ENCODE data around the gene DYRK2.

Gene DYRK2

GRCh38 chr12:67697443-67697842, 48.9 kb downstream of the DYRK2 start:
- H3K27me3 ChIP-seq (ENCODE audit: control insufficient read depth, insufficient read depth, low read length, poor library complexity, severe bottlenecking), result no peaks in the 10 kb centered on the region
- no peaks in the 10 kb centered on the region for H3K4me1 ChIP-seq (ENCODE audit: control insufficient read depth, insufficient read depth, low read length)
- H3K36me3 ChIP-seq (ENCODE audit: control insufficient read depth, insufficient read depth, low read length), result no peaks in the 10 kb centered on the region
- WGBS, 2 experiments, result 88 to 100% methylated on average over 2 of the region's 2 CpGs
- no peak overlapping the region for H3K4me3 ChIP-seq (ENCODE audit: insufficient read depth, low read depth, low read length)
- no peaks in the 10 kb centered on the region for H3K9me3 ChIP-seq (ENCODE audit: control insufficient read depth, low read length)
- H3K27ac ChIP-seq (ENCODE audit: insufficient read depth, low read depth, low read length, poor library complexity, severe bottlenecking), result no peak overlapping the region

DNA sequence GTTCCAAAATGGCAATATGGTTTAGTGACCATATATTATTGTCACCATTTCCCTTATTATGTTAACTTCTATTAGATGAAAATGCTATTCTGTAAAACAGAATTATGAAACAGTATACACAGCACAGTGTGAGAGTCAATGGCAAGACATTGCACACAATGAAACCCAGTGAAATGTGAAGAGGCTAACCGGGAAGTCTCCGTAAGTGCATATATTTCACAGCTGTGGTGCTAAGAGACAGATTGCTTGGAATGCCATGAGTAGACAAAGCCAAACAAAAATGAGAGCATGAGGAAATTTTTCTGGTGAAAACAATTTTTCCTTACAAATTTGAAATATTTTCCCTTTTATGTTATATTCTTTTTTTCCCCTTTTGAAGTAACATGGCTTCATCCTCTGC, 49.4 kb downstream of the DYRK2 start:
- Histone ChIP-seq H3K4me3 (ENCODE audit: insufficient read depth, low read depth, low read length) (no peak overlapping the region), H3K27me3 (ENCODE audit: control insufficient read depth, insufficient read depth, low read length, poor library complexity, severe bottlenecking) (no peaks in the 10 kb centered on the region), H3K4me1 (ENCODE audit: control insufficient read depth, insufficient read depth, low read length) (no peaks in the 10 kb centered on the region), H3K9me3 (ENCODE audit: control insufficient read depth, low read length) (no peaks in the 10 kb centered on the region), H3K27ac (ENCODE audit: insufficient read depth, low read depth, low read length, poor library complexity, severe bottlenecking) (no peak overlapping the region), H3K36me3 (ENCODE audit: control insufficient read depth, insufficient read depth, low read length) (no peaks in the 10 kb centered on the region)
- 69% methylated on average over 2 of the region's 2 CpGs for WGBS, 2 experiments

- Histone ChIP-seq H3K27ac (ENCODE audit: insufficient read depth, low read depth, low read length, poor library complexity, severe bottlenecking) (no peak overlapping the region), H3K9me3 (ENCODE audit: control insufficient read depth, low read length) (no peaks in the 10 kb centered on the region), H3K4me3 (ENCODE audit: insufficient read depth, low read depth, low read length) (no peak overlapping the region), H3K27me3 (ENCODE audit: control insufficient read depth, insufficient read depth, low read length, poor library complexity, severe bottlenecking) (no peaks in the 10 kb centered on the region), H3K36me3 (ENCODE audit: control insufficient read depth, insufficient read depth, low read length) (no peaks in the 10 kb centered on the region), H3K4me1 (ENCODE audit: control insufficient read depth, insufficient read depth, low read length) (no peaks in the 10 kb centered on the region)
- WGBS, 2 experiments, result 84 to 93% methylated on average over 6 of the region's 6 CpGs
These were observed 50.4 kb downstream of the DYRK2 start for GRCh38 chr12:67698672-67699581.

GRCh38 chr12:67701121-67701520, 52.6 kb downstream of the DYRK2 start:
- no peaks in the 10 kb centered on the region for H3K27me3 ChIP-seq (ENCODE audit: control insufficient read depth, insufficient read depth, low read length, poor library complexity, severe bottlenecking)
- WGBS, 2 experiments, result 74 to 81% methylated on average over 1 to 2 of the region's 2 CpGs
- peaks cover 4% of the 10 kb centered on the region for H3K4me1 ChIP-seq (ENCODE audit: control insufficient read depth, insufficient read depth, low read length)
- H3K9me3 ChIP-seq (ENCODE audit: control insufficient read depth, low read length), result no peaks in the 10 kb centered on the region
- no peaks in the 10 kb centered on the region for H3K36me3 ChIP-seq (ENCODE audit: control insufficient read depth, insufficient read depth, low read length)
- H3K4me3 ChIP-seq (ENCODE audit: insufficient read depth, low read depth, low read length), result no peak overlapping the region
- no peak overlapping the region for H3K27ac ChIP-seq (ENCODE audit: insufficient read depth, low read depth, low read length, poor library complexity, severe bottlenecking)

- H3K4me1 ChIP-seq (ENCODE audit: control insufficient read depth, insufficient read depth, low read length), result peaks cover 4% of the 10 kb centered on the region
- H3K27ac ChIP-seq (ENCODE audit: insufficient read depth, low read depth, low read length, poor library complexity, severe bottlenecking), result no peak overlapping the region
- 100% methylated on average over 1 of the region's 1 CpG for WGBS, 2 experiments
- no peaks in the 10 kb centered on the region for H3K9me3 ChIP-seq (ENCODE audit: control insufficient read depth, low read length)
- H3K36me3 ChIP-seq (ENCODE audit: control insufficient read depth, insufficient read depth, low read length), result no peaks in the 10 kb centered on the region
- no peak overlapping the region for H3K4me3 ChIP-seq (ENCODE audit: insufficient read depth, low read depth, low read length)
- H3K27me3 ChIP-seq (ENCODE audit: control insufficient read depth, insufficient read depth, low read length, poor library complexity, severe bottlenecking), result no peaks in the 10 kb centered on the region
These were observed 53.6 kb downstream of the DYRK2 start for GRCh38 chr12:67702136-67702535.

GRCh38 chr12:67704071-67704470, 55.5 kb downstream of the DYRK2 start:
- no peak overlapping the region for H3K4me3 ChIP-seq (ENCODE audit: insufficient read depth, low read depth, low read length)
- peaks cover 4% of the 10 kb centered on the region for H3K4me1 ChIP-seq (ENCODE audit: control insufficient read depth, insufficient read depth, low read length)
- WGBS, 2 experiments, result 95% methylated on average over 3 to 4 of the region's 4 CpGs
- H3K27ac ChIP-seq (ENCODE audit: insufficient read depth, low read depth, low read length, poor library complexity, severe bottlenecking), result no peak overlapping the region
- no peaks in the 10 kb centered on the region for H3K27me3 ChIP-seq (ENCODE audit: control insufficient read depth, insufficient read depth, low read length, poor library complexity, severe bottlenecking)
- H3K9me3 ChIP-seq (ENCODE audit: control insufficient read depth, low read length), result no peaks in the 10 kb centered on the region
- no peaks in the 10 kb centered on the region for H3K36me3 ChIP-seq (ENCODE audit: control insufficient read depth, insufficient read depth, low read length)

DNA sequence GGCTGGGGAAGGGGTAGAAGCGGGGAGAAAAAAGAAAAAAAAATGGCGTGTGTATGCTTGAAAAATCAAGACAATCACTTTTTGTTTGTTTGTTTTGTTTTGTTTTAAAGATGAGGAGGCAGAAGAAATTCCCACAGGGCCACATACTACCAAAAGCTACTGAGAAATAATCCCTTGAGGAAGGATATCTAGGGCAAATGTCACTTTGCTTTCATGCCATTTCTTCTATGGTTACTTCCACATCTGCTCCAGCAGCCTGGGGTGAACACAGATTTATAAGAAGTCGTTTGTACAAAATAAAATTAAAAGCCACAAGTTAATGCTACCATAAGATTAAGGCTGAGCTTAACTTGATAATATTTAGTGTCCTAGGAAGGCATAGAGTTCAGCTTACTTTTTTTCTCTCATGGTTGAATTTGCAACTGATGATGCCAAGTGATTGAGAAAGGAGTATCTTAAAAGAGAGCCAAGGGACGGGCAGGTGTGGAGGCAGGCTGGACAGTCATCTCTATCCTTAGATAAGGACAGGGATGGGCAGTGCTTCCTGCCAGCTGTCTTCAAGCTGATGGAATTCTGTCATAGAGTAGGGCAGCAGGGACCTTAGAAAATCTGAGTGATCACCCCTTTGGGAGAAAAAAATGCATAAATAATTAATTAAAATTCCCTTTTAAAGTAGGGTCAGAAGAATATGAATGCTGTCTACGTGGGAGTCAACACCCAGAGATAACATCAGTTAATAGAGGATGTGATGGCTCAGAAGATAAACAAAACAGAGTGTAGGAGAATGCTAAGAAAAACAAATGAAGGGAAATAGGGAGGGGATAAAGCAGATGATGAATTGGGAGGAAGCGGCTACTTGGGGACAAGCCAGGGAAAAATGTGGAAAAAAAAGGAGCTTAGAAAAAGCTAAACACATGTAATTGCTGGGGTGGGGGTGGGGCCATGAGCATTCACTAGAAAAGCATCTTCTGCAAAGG, 57.1 kb downstream of the DYRK2 start:
- no peak overlapping the region for H3K4me3 ChIP-seq (ENCODE audit: insufficient read depth, low read depth, low read length)
- no peaks in the 10 kb centered on the region for H3K27me3 ChIP-seq (ENCODE audit: control insufficient read depth, insufficient read depth, low read length, poor library complexity, severe bottlenecking)
- 84 to 88% methylated on average over 6 of the region's 6 CpGs for WGBS, 2 experiments
- peaks cover 4% of the 10 kb centered on the region for H3K4me1 ChIP-seq (ENCODE audit: control insufficient read depth, insufficient read depth, low read length)
- H3K36me3 ChIP-seq (ENCODE audit: control insufficient read depth, insufficient read depth, low read length), result no peaks in the 10 kb centered on the region
- no peak overlapping the region for H3K27ac ChIP-seq (ENCODE audit: insufficient read depth, low read depth, low read length, poor library complexity, severe bottlenecking)
- no peaks in the 10 kb centered on the region for H3K9me3 ChIP-seq (ENCODE audit: control insufficient read depth, low read length)

DNA sequence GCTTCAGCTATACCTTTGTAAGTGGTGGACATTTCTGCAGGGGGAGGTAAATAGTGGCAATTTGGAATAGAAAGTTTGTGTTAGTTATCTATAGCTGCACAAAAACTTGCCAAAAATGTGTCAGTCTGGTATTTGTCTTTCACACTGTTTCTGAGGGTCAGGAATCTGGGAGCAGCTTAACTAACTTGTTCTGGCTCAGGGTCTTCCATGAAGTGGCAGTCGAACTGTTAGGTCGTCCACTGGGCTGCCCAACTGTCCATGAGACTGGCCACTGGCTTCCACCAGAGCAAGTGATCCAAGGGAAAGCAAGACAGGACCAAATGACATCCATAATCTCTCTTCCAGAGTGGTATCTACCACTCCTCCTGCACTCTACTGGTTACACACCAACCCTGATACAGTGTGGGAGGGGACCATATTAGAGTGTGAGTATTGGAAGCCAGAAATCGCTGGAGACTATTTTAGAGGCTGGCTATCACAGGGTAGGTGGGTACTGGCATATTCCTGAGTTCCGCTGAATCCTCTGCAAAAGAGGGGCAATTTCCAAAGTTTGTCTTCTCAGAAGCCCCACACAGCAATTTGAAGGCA, 60.9 kb downstream of the DYRK2 start:
- WGBS, 2 experiments, result 91 to 96% methylated on average over 4 of the region's 4 CpGs
- no peaks in the 10 kb centered on the region for H3K36me3 ChIP-seq (ENCODE audit: control insufficient read depth, insufficient read depth, low read length)

GRCh38 chr12:67710582-67710981, 62.0 kb downstream of the DYRK2 start:
- Histone ChIP-seq H3K27ac (ENCODE audit: insufficient read depth, low read depth, low read length, poor library complexity, severe bottlenecking) (no peak overlapping the region), H3K27me3 (ENCODE audit: control insufficient read depth, insufficient read depth, low read length, poor library complexity, severe bottlenecking) (no peaks in the 10 kb centered on the region), H3K36me3 (ENCODE audit: control insufficient read depth, insufficient read depth, low read length) (no peaks in the 10 kb centered on the region), H3K9me3 (ENCODE audit: control insufficient read depth, low read length) (no peaks in the 10 kb centered on the region), H3K4me1 (ENCODE audit: control insufficient read depth, insufficient read depth, low read length) (no peaks in the 10 kb centered on the region), H3K4me3 (ENCODE audit: insufficient read depth, low read depth, low read length) (no peak overlapping the region)
- 72 to 75% methylated on average over 3 of the region's 3 CpGs for WGBS, 2 experiments

More for the DNA sequence above, 60.9 kb downstream of the DYRK2 start:
- no peak overlapping the region for H3K27ac ChIP-seq (ENCODE audit: insufficient read depth, low read depth, low read length, poor library complexity, severe bottlenecking)
- H3K27me3 ChIP-seq (ENCODE audit: control insufficient read depth, insufficient read depth, low read length, poor library complexity, severe bottlenecking), result no peaks in the 10 kb centered on the region
- peaks cover 4% of the 10 kb centered on the region for H3K4me1 ChIP-seq (ENCODE audit: control insufficient read depth, insufficient read depth, low read length)
- H3K9me3 ChIP-seq (ENCODE audit: control insufficient read depth, low read length), result no peaks in the 10 kb centered on the region
- H3K4me3 ChIP-seq (ENCODE audit: insufficient read depth, low read depth, low read length), result no peak overlapping the region

DNA sequence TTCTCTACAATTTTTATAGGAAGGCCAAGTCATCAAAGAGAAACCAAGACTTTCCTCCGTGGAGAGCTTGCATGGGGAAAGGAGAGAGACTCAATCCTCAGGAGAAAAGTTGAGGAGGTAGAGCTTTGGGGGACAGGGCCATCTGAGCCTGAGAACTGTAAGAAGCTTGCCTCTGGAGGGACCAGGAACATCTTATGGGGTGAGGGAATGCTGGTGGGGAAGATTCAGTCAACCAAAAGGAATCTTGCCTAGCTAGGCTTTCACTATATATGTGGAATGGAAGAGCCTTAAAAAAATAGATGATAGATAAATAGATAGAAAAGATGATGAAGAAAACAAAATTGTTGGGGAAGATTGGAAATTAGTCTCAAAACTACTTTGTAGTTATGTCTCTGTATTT, 63.5 kb downstream of the DYRK2 start:
- Histone ChIP-seq H3K4me1 (ENCODE audit: control insufficient read depth, insufficient read depth, low read length) (no peaks in the 10 kb centered on the region), H3K9me3 (ENCODE audit: control insufficient read depth, low read length) (no peaks in the 10 kb centered on the region), H3K27me3 (ENCODE audit: control insufficient read depth, insufficient read depth, low read length, poor library complexity, severe bottlenecking) (no peaks in the 10 kb centered on the region), H3K27ac (ENCODE audit: insufficient read depth, low read depth, low read length, poor library complexity, severe bottlenecking) (no peak overlapping the region), H3K36me3 (ENCODE audit: control insufficient read depth, insufficient read depth, low read length) (no peaks in the 10 kb centered on the region), H3K4me3 (ENCODE audit: insufficient read depth, low read depth, low read length) (no peak overlapping the region)
- WGBS, 2 experiments, result 91 to 100% methylated on average over 1 of the region's 1 CpG
